Fibroblast of peridontal ligament (primary cell): ENCODE results near the gene ARMC6.

Experiments
- DNase-seq: peaks from one replicate; pipeline ENCODE4 v3.0.0-alpha.2; 2010; ENCODE audit errors: extremely low read depth

The ARMC6 gene

GRCh38 chr19:19033426-19034203 is at the start of gene ARMC6, which contains the start of gene SUGP2:
TSS of gene ARMC6 (plus strand) at chr19:19033603. CDS start at chr19:19034210, 607 bp downstream.
TSS of gene SUGP2 (minus strand) at chr19:19033517. CDS start at chr19:19031071, 2,446 bp downstream.
- DNase-seq, result peak; percentile 77

GRCh38 chr19:18984251-18984650 is 49.2 kb upstream of the ARMC6 start:
- no peak for DNase-seq

DNA sequence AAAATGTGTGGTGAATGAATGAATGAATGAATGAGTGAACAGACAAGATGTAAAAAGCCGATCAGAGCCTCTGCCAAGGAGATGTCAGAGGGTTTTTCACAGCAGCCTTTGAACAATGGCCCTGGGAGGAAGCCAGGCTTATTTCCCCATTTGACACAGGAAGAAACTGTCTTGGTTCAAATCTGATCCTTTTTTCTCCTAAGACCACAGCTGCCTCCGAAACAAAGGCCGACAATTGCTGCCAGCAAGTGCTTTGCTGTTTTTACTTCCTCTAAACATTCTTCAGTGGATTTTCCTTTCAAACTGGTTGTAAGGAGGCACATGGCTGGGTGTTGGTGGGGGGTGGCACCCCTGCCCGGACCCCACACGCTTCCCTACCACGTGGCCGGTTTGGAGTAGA is 48.1 kb upstream of the ARMC6 start:
- no peak for DNase-seq

DNA sequence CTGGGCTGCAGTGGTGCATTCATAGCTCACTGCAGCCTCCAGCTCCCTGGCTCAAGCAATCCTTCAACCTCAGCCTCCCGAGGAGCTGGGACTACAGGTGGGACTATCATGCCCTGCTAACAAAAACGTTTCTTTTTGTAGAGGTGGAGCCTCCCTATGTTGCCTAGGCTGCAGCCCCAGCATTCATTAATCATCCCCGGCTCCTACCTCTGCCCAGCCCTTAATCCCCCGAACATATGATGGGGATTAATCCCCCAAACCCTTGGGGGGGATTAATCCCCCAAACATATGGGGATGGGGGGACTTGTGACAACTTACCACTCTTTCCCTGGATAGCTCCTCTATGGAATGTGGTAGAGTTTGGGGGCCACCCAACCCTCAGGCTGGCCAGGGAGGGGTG is 45.9 kb upstream of the ARMC6 start:
- DNase-seq, result no peak

- peak; percentile 16 for DNase-seq
Measured at GRCh38 chr19:18989316-18989715, 44.1 kb upstream of the ARMC6 start.

DNA sequence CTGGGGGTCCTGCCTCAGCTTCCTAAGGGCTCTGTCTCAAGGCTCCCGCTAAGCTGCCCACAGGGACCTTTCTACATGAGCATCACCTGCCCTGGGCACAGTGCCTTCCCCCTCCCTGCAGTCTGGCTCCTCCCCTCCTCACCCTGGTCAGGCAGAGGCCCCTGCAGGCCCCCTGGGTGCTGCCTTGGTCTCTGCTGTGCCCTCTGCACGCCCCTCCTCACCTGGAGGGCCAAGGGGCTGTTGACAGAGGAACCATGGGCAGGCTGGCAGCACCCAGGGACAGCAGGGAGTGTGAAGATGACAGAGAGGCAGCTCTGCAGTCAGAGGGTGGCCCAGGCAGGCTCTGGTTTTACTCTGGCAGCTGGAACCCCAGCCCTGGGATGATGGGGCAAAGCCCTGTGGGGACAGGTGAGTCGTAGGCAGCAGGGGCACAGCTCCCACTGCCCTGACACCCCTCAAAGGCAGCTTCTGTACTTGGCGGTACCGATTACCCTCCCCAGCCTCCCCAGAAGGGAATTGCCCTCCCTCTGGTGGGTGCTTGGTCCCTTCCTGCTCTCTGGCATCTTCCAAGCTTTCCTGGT is 43.2 kb upstream of the ARMC6 start:
- no peak for DNase-seq

- no peak for DNase-seq
Measured at GRCh38 chr19:18991006-18991405, 42.4 kb upstream of the ARMC6 start.

DNA sequence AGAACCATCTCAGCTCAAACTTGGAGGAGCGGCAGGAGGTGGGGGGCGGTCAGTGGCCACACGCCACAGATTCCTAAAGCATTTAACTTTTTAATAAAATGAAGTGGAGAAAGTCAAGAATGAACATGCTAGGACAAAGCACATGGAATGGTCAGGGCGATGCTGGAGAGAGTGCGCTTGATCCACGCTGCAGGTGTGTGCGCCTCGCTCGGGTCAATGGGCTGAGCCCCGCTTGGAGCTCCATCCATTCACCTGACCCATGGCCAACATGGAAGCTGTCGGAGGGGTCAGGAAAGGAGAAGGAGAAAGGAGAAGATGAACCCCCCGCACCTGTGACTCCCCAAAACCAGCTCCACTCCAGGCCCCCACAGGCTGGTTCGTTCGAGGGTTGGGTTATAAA is 41.9 kb upstream of the ARMC6 start:
- DNase-seq, result no peak

DNA sequence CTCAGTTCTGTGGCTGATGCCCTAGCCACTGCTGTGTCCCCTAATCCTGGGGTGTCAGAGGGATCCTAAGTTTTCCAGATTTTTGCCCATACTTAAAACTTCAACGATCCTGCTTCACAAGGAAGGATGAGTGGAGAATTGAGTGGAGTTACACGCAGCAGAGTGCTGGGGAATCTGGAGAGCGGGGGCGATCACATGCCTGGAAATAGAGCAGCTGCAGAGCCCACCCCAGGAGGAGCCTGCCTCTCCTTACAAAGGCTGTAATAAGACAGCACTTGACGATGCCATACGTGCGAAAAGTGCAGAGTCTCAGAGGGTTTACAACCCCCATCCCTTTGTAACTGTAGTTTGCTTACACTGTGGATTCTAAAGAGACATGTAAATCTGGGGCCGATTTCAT is 40.7 kb upstream of the ARMC6 start:
- DNase-seq, result no peak

DNA sequence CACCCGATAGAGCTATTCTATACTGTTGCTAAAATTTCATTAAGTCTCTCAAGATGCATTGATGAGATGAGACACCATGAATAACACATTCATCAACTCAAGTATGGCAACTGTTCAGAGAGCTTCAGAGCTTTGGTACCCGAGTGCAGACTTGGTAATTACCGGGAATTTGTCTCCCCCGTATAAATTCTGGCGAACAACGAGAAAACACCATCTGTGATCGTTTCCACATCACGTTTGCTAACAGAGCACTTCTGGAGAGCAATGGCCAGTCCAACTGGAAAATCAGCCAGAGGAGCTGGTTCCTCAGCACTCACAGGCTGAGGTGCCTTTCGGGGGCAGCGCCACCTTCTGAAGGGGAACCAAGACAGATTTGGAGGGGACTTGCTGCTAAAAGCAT is 40.3 kb upstream of the ARMC6 start:
- no peak for DNase-seq

DNA sequence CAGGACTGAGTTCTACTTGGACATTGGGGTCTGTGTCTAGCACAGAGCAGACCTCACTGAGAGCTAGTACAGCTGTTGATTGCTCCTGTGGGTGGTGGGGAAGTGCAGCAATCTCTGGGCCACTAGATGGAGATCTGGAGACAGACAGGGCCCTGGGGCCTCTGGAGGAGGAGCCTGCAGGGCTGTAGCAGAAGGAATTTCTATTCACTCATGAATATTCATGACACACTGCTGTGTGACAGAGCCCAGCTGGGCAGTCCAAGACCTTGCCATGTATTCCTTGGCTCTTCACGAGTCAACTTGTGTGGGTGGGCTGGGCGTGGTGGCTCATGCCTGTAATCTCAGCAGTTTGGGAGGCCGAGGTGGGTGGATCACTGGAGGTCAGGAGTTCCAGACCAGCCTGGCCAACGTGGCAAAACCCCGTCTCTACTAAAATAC is 37.6 kb upstream of the ARMC6 start:
- peak; percentile 78 for DNase-seq

GRCh38 chr19:18996351-18996750 is 37.1 kb upstream of the ARMC6 start:
- no peak for DNase-seq

DNA sequence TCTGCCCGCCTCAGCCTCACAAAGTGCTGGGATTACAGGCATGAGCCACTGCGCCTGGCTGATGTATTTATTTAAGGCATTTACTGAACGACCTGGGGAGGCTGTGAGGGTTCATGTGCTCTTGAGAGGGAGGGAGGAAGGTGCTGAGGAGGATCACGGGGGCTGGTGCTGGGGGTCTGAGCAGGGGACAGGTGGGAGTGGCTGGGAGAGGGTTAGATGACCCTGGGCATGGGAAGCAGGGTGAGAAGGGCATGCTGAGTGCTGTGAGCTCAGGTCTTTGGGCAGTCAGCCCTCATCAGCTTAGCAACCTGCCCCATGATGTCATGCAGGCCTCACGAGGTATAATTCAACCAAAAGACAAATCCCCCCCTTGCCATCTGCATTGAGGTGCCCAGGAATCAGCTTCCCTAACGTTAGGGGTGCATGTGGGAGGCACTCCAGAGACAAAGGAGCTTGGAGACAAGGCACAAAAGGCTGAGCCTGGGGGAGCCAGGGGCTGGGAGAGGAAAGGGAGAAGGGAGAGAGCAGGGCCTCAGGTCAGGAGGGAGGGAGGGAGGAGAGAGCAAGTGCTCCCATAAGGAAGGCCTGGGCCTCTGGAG is 36.5 kb upstream of the ARMC6 start:
- no peak for DNase-seq

- no peak for DNase-seq
Measured at GRCh38 chr19:18998276-18998675, 35.1 kb upstream of the ARMC6 start.

DNA sequence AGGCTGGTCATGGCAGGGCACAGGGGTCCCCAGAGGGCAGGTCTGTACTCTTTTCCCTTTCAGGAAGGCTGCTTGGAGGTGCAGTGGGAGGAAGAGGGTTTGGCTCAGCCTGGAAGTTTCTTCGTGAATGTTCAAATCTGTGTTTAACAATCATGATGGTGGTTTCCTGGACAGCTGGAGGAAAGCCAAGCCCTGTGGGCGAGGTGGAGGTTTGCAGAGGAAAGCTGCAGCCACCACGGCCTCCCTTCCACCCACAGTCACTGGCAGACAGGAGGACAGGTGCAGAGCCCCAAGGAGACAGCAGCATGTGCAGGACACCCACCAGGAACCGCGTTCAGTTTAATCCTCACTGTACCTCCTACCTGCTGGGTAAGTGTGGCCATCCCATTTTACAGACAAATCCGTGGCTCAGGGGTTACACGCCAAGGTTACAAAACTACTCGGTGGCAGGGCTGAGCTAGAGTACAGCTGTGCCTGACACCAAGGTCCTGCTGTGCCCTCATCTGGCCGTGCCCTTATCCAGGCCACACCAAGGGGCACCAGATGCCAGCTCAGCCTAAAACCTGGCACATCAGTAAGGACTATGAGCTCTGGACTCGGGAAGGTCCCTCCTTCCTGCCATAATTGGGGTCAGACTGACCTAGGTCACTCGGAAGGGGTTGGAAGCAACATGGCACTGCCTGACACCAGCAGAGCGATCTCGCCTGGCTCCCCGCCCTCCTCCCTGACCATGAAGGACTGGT is 34.2 kb upstream of the ARMC6 start:
- no peak for DNase-seq

DNA sequence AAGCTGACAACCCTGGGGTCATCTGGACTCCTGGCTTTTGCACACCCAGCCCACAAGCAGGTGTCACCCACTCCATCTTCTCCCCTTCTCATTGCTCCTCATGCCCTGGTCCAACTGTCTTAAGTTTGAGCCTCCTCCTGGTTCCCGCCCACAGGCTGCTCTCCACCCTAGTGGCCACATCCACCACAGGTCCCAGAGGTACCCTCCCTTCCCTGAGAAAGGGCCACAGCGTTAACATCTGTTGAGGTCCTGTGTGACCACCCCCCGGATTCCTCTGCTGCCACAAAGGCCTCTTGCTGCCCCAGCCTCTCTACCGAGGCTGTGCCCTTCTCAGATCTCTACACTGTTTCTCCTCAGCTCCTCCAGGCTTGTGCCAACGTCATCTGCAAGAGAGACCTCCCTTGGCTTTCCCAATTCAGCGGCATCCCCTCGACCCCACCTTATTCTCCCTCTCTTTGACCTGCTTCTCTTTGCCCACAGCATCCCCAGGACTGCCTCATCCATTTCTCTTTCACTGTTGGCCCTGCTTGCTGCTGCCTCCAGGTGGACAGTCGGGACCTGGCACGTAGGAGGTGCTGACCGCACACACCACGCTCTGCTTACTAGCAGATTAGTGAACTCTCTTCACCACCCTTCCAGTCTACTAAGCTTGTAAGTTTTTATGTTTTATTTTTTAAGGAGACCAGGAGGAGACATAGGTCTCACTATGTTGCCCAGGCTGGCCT is 33.3 kb upstream of the ARMC6 start:
- no peak for DNase-seq

DNA sequence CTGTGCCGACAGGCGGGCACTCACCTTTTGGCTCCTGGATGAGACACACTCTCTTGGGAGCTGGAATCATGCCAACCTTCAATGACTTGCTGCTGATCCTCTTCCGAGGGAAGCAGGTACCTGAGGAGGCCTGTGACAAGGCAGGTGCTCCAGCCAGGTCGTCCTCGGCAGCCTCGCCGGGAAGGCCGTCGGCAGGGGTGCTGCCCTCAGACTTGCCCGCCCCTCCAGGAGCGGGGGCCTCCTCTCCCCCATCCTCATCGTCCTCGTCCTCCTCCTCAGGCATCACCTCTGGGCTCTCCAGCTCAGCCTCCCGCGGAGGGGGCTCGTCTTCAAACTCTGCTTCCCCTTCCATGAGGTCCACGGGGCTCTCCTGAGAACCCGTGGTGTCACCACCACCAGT is 29.3 kb upstream of the ARMC6 start:
- no peak for DNase-seq

- DNase-seq, result peak; percentile 23
Measured at GRCh38 chr19:19006213-19006612, 27.2 kb upstream of the ARMC6 start.

DNA sequence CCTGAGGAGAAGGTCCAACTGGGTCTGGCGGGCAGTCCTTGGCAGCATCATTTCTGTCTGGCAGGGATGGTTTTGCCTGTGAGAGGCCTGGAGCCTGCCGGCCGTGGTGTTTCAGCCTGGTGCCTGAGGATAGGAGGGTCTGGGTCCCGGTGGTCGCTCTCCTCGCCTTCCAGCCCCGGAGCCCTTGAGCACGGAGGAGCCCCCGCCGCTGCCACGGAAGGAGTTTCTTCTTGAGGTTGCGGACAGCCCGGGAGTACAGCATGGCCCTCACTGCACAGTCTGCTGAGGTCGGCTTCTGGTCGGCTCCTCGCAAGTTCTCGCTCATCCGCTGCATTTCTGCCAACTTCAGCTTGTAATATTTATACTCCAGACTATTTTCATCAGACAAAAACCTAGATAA is 23.5 kb upstream of the ARMC6 start:
- DNase-seq, result no peak

DNA sequence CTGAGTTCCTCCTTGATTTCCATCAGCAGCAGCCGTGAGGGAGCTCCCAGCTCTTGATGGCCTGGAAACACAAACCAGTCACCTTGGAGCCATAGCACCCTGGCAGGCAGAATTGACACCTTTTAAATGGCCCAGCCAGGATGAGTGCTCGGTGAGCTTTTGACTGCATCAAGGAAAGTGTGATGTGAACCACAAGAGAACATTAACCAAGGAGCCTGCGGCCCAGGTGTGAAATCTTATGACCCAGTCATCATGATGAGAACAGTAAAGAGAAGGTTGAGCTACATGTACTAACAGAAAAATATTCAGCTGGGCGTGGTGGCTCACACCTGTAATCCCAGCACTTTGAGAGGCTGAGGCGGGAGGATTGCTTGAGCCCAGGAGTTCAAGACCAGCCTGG is 22.9 kb upstream of the ARMC6 start:
- DNase-seq, result no peak

- peak; percentile 77 for DNase-seq
Measured at GRCh38 chr19:19021115-19021514, 12.3 kb upstream of the ARMC6 start.
